Trophoblast cell (in vitro differentiated cells and primary cell): ENCODE data around the gene IBTK.

Experiments used
- DNase-seq, 2 donors: peaks; one replicate each; pipeline ENCODE4 v3.0.0-alpha.2; 2016
- H2AFZ ChIP-seq: 2 replicates; pipeline ENCODE4 v1.6.1; 2013; ENCODE audit warnings: low read length, moderate library complexity, mild to moderate bottlenecking; ENCODE audit not compliant: insufficient read depth, poor library complexity
- H2AK5ac ChIP-seq: 2 replicates; pipeline ENCODE4 v1.6.1; 2013; ENCODE audit warnings: mild to moderate bottlenecking, low read length
- H2BK120ac ChIP-seq: 2 replicates; pipeline ENCODE4 v1.6.1; 2013; ENCODE audit warnings: low read length, mild to moderate bottlenecking, moderate library complexity; ENCODE audit not compliant: insufficient read depth, poor library complexity
- H2BK12ac ChIP-seq: 2 replicates; pipeline ENCODE4 v1.6.1; 2013; ENCODE audit warnings: mild to moderate bottlenecking, low read length, moderate library complexity
- H2BK5ac ChIP-seq: 2 replicates; pipeline ENCODE4 v1.6.1; 2013; ENCODE audit warnings: low read length, low read depth, moderate library complexity, mild to moderate bottlenecking; ENCODE audit not compliant: poor library complexity
- H3K14ac ChIP-seq: 2 replicates; pipeline ENCODE4 v1.6.1; 2013; ENCODE audit warnings: mild to moderate bottlenecking, low read length
- H3K18ac ChIP-seq: 2 replicates; pipeline ENCODE4 v1.6.1; 2013; ENCODE audit warnings: mild to moderate bottlenecking, low read length
- H3K23ac ChIP-seq: 2 replicates; pipeline ENCODE4 v1.6.1; 2013; ENCODE audit warnings: low read length
- H3K27ac ChIP-seq: 2 replicates; pipeline ENCODE4 v1.5.1; 2013; ENCODE audit warnings: low read depth, mild to moderate bottlenecking, inconsistent platforms, low read length, moderate library complexity
- H3K27me3 ChIP-seq: 2 replicates; pipeline ENCODE4 v1.6.1; 2013; ENCODE audit warnings: inconsistent platforms, mild to moderate bottlenecking, low read length, moderate library complexity; ENCODE audit not compliant: insufficient read depth
- H3K36me3 ChIP-seq, 2 experiments: 1 replicate in 1 of 2; 2 replicates in 1 of 2; pipeline ENCODE4 v1.6.1; 2013; ENCODE audit warnings: low read length in 2 of 2, mild to moderate bottlenecking in 2 of 2, moderate library complexity in 1 of 2; ENCODE audit not compliant: insufficient read depth in 2 of 2, control insufficient read depth in 1 of 2
- H3K4ac ChIP-seq: 2 replicates; pipeline ENCODE4 v1.6.1; 2013; ENCODE audit warnings: low read depth, mild to moderate bottlenecking, low read length, moderate library complexity
- H3K4me1 ChIP-seq, 2 experiments: 1 replicate in 1 of 2; 2 replicates in 1 of 2; pipeline ENCODE4 v1.6.1; 2013; ENCODE audit warnings: low read length in 2 of 2, mild to moderate bottlenecking in 2 of 2, moderate library complexity in 1 of 2; ENCODE audit not compliant: insufficient read depth in 2 of 2, control insufficient read depth in 1 of 2
- H3K4me2 ChIP-seq: 2 replicates; pipeline ENCODE4 v1.6.1; 2013; ENCODE audit warnings: inconsistent platforms, mild to moderate bottlenecking, low read length, moderate library complexity
- H3K4me3 ChIP-seq: 2 replicates; pipeline ENCODE4 v1.5.1; 2013; ENCODE audit warnings: mild to moderate bottlenecking, low read depth, low read length, inconsistent platforms
- H3K79me1 ChIP-seq: one replicate; pipeline ENCODE4 v1.6.1; 2013; ENCODE audit warnings: low read length
- H3K79me2 ChIP-seq: 2 replicates; pipeline ENCODE4 v1.6.1; 2013; ENCODE audit warnings: low read length, mild to moderate bottlenecking; ENCODE audit not compliant: control insufficient read depth, insufficient read depth, poor library complexity
- H3K9ac ChIP-seq: 2 replicates; pipeline ENCODE4 v1.6.1; 2013; ENCODE audit warnings: mild to moderate bottlenecking, low read length
- H3K9me3 ChIP-seq: 2 replicates; pipeline ENCODE4 v1.6.1; 2013; ENCODE audit warnings: low read depth, mild to moderate bottlenecking, control low read depth, inconsistent platforms, low read length; ENCODE audit not compliant: insufficient read depth
- H4K12ac ChIP-seq: 2 replicates; pipeline ENCODE4 v1.6.1; 2013; ENCODE audit warnings: low read depth, mild to moderate bottlenecking, low read length, moderate library complexity
- H4K8ac ChIP-seq: 2 replicates; pipeline ENCODE4 v1.6.1; 2013; ENCODE audit warnings: low read depth, mild to moderate bottlenecking, low read length, moderate library complexity
- H4K91ac ChIP-seq: one replicate; pipeline ENCODE4 v1.6.1; 2013; ENCODE audit warnings: low read depth, mild to moderate bottlenecking, low read length, moderate library complexity
- WGBS: extraction: QIAGEN DNeasy Blood & Tissue Kit; methylation state at CpG from one replicate; pipeline ENCODE4 v1.1.7; 2013; ENCODE audit warnings: missing lambda C conversion rate; ENCODE audit not compliant: insufficient read length, insufficient coverage; ENCODE audit errors: extremely low coverage; 5-methylcytosine and 5-hydroxymethylcytosine counted together

Gene IBTK

GRCh38 chr6:82179415-82179814, 68.1 kb downstream of the IBTK start:
- Histone ChIP-seq H4K12ac (no peak overlapping the region), H3K79me1 (no peaks in the 10 kb centered on the region), H2AK5ac (no peak overlapping the region), H3K4me3 (no peak overlapping the region), H3K23ac (no peak overlapping the region), H3K36me3 (peaks cover 3 to 7% of the 10 kb centered on the region in 2 experiments), H4K91ac (no peak overlapping the region), H3K4me1 (no peaks in the 10 kb centered on the region), H2BK5ac (no peak overlapping the region), H3K18ac (no peak overlapping the region), H2BK120ac (no peak overlapping the region), H3K27me3 (no peaks in the 10 kb centered on the region), H3K9me3 (no peaks in the 10 kb centered on the region), H2BK12ac (no peak overlapping the region), H3K14ac (no peak overlapping the region), H3K79me2 (no peaks in the 10 kb centered on the region), H2AFZ (no peak overlapping the region), H3K27ac (no peak overlapping the region), H3K4me2 (no peak overlapping the region), H3K9ac (no peak overlapping the region), H3K4ac (no peak overlapping the region), H4K8ac (no peak overlapping the region)
- WGBS = no CpG with 5 or more reads among the region's 4 CpGs
- DNase-seq = peak in 1 of 2 donors; percentile 29

- Histone ChIP-seq H4K91ac (no peak overlapping the region), H3K27me3 (no peaks in the 10 kb centered on the region), H2BK120ac (no peak overlapping the region), H3K79me1 (no peaks in the 10 kb centered on the region), H4K12ac (no peak overlapping the region), H3K9me3 (no peaks in the 10 kb centered on the region), H3K36me3 (peaks cover 3 to 7% of the 10 kb centered on the region in 2 experiments), H3K4me3 (no peak overlapping the region), H3K79me2 (no peaks in the 10 kb centered on the region), H2AK5ac (no peak overlapping the region), H3K4me2 (no peak overlapping the region), H3K18ac (no peak overlapping the region), H4K8ac (no peak overlapping the region), H2AFZ (no peak overlapping the region), H3K23ac (no peak overlapping the region), H3K4me1 (no peaks in the 10 kb centered on the region), H3K14ac (no peak overlapping the region), H3K27ac (no peak overlapping the region), H2BK5ac (no peak overlapping the region), H3K9ac (no peak overlapping the region), H2BK12ac (no peak overlapping the region), H3K4ac (no peak overlapping the region)
- no peak for DNase-seq
- WGBS = no CpG with 5 or more reads among the region's 1 CpG
These were observed 68.8 kb downstream of the IBTK start for GRCh38 chr6:82178759-82179112.

GRCh38 chr6:82178077-82178758, 69.3 kb downstream of the IBTK start:
- Histone ChIP-seq H4K8ac (no peak overlapping the region), H3K27me3 (no peaks in the 10 kb centered on the region), H2BK12ac (no peak overlapping the region), H3K4ac (no peak overlapping the region), H3K79me2 (no peaks in the 10 kb centered on the region), H3K4me3 (no peak overlapping the region), H3K27ac (no peak overlapping the region), H3K9me3 (no peaks in the 10 kb centered on the region), H3K14ac (no peak overlapping the region), H3K79me1 (no peaks in the 10 kb centered on the region), H2AK5ac (no peak overlapping the region), H3K23ac (no peak overlapping the region), H2BK120ac (no peak overlapping the region), H2BK5ac (no peak overlapping the region), H3K18ac (no peak overlapping the region), H4K12ac (no peak overlapping the region), H4K91ac (no peak overlapping the region), H3K36me3 (peaks cover 2 to 7% of the 10 kb centered on the region in 2 experiments), H3K4me2 (no peak overlapping the region), H3K9ac (no peak overlapping the region), H2AFZ (no peak overlapping the region), H3K4me1 (no peaks in the 10 kb centered on the region)
- DNase-seq = peak in 1 of 2 donors; percentile 52
- no CpG with 5 or more reads among the region's 2 CpGs for WGBS

GRCh38 chr6:82176616-82177015, 70.9 kb downstream of the IBTK start:
- H2BK120ac ChIP-seq = no peak overlapping the region
- no peak overlapping the region for H3K14ac ChIP-seq
- no peak overlapping the region for H3K9ac ChIP-seq
- H3K79me1 ChIP-seq = no peaks in the 10 kb centered on the region
- H2AK5ac ChIP-seq = no peak overlapping the region
- no peak overlapping the region for H3K18ac ChIP-seq
- H3K27ac ChIP-seq = no peak overlapping the region
- no peak overlapping the region for H3K4me2 ChIP-seq
- no peak overlapping the region for H4K91ac ChIP-seq
- DNase-seq = no peak
- no peak overlapping the region for H3K4me3 ChIP-seq
- H3K4me1 ChIP-seq = no peaks in the 10 kb centered on the region
- H4K12ac ChIP-seq = no peak overlapping the region
- no peak overlapping the region for H4K8ac ChIP-seq
- no peaks in the 10 kb centered on the region for H3K79me2 ChIP-seq
- WGBS = 100% methylated on average over 1 of the region's 1 CpG
- H3K9me3 ChIP-seq = no peaks in the 10 kb centered on the region
- no peak overlapping the region for H3K23ac ChIP-seq
- no peak overlapping the region for H2BK12ac ChIP-seq
- H3K36me3 ChIP-seq = peaks cover 5 to 10% of the 10 kb centered on the region in 2 experiments
- H3K4ac ChIP-seq = no peak overlapping the region
- no peak overlapping the region for H2BK5ac ChIP-seq
- no peaks in the 10 kb centered on the region for H3K27me3 ChIP-seq
- H2AFZ ChIP-seq = no peak overlapping the region
